ENCODE results near the gene VPS33B.
A peak's percentile ranks its signal among the peaks of the same experiment; 100 is the strongest.

Gene VPS33B

DNA sequence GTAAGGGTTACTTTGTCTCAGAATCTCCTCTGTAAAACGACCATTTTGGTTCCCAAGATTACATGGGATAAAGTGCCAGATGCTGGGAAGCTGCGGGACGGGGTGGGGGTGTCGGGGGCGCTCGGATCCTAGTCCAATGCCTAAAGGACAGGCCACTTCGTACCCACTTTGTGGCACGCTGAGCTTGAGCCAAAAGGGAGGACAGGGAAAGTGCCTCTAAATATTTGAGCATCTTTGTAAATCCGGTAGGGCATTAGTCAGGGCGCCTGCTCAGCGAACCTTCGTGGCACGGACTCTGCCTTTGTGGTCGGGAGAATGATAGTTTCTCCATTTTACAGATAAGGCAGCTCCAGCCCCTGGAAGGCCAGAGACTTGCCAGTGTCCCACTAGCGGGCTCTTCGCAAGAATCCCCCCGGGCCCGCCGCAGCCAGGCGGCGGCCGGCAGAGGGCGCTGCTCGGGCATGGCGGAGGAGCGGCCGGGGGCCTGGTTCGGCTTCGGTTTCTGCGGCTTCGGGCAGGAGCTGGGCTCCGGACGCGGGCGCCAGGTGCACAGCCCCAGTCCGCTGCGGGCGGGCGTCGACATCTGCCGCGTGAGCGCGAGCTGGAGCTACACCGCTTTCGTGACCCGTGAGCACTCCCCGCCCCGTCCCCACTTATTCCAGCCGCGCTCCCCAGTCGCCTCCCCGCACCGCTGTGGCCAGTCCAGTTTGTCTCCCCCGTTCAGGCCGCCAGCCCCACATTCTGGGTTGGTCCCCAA lies 65.9 kb downstream of the VPS33B start:
- Mint-ChIP-seq H3K27ac (peak overlapping the region; percentile 88), H3K9me3 (no peaks in the 10 kb centered on the region), H3K36me3 (ENCODE audit: low read depth) (peaks cover 53% of the 10 kb centered on the region), H3K4me3 (peak overlapping the region; percentile 90), H3K27me3 (ENCODE audit: low read depth) (no peaks in the 10 kb centered on the region), H3K4me1 (ENCODE audit: low read depth) (peaks cover 8% of the 10 kb centered on the region)
- DNase-seq (ENCODE audit: low spot score) = peak; percentile 35

DNA sequence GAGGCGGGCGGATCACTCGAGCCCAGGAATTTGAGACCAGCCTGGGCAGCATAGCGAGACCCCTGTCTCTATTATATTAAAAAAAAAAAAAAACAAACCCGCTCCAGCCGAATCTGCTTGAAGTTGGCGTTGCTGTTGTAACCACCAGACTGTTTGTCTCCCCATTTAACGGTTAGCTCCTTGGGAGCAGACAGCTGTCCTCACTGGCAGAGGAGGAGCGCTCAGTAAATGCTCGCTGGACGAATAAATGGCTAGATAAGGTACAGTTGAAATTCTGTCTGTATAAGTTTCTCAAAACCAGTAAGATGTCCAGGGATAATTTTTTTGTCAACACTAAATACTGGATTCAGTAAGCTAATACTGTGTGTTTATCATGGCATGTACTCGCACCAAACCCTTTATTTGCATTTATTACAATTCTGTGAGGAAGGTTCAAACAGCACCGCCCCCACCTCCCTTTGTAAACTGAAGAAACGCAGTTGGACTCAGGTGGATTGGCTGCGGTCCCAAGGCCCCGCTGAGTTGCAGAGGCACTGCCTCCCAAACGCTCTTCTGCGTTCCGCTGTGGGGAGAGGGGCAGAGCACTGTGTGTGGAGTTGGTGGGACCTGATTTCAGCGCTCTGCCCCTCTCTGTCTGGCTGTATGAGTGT lies 66.6 kb downstream of the VPS33B start:
- no peaks in the 10 kb centered on the region for H3K9me3 Mint-ChIP-seq
- H3K27ac Mint-ChIP-seq = peak overlapping the region; percentile 97
- peak overlapping the region; percentile 90 for H3K4me3 Mint-ChIP-seq
- no peak for DNase-seq (ENCODE audit: low spot score)
- H3K36me3 Mint-ChIP-seq (ENCODE audit: low read depth) = peaks cover 49% of the 10 kb centered on the region
- peaks cover 4% of the 10 kb centered on the region for H3K4me1 Mint-ChIP-seq (ENCODE audit: low read depth)
- H3K27me3 Mint-ChIP-seq (ENCODE audit: low read depth) = no peaks in the 10 kb centered on the region

DNA sequence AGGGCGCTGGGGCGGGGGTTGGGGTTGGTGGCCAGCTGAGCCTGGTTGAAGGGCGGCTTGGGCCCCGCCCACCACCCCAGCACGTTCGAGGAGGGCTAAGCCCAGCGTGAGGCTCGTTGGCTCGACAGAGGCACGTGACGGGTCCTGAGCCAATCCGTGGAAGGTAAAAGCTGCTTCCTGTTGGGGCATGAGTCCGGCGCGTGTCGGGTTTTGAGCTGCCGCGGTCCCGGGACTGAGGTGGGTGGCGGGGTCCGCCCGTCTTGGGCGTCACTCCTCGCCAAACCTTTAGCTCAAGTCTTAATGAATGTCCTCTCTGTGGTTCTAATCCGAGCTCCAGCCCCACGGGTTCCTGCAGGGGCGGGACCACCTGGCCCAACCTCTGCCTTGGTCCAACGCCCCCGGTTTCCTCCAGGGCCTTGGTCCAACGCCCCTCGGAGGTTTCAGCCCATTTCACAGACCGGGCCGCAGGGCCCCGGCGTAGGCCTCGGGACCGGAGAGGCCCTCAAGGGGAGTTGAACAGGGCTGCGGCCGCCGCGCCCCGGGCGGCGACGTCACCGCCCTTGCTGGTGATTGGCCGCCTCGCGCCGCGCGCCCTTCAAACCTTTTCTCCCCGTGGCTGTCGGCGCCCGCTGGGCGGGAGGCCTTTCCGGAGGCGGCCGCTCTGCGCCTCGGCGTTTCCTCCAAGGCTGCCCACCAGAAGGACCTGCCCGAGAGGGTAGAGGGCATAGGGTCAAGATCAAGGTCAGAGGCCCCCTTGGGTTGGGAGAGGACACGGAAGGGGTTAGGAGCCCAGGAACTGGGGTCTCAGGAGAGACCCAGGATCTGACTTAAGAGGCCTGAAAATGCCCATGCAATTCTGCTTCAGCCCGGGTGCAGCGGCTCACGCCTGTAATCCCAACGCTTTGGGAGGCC lies 67.4 kb downstream of the VPS33B start, which contains the start of gene RCCD1:
RCCD1 (plus strand) TSS at position 173 of the 912 bp plus-strand sequence. CDS start 1,851 bp downstream, outside the sequence.
- Mint-ChIP-seq H3K4me3 (peak within 1 kb of the TSS; percentile 90), H3K27ac (peak within 1 kb of the TSS; percentile 97), H3K4me1 (ENCODE audit: low read depth) (peaks cover 4% of the 10 kb centered on the region), H3K27me3 (ENCODE audit: low read depth) (no peaks in the 10 kb centered on the region), H3K36me3 (ENCODE audit: low read depth) (peaks cover 43% of the 10 kb centered on the region), H3K9me3 (no peaks in the 10 kb centered on the region)
- peak; percentile 94 for DNase-seq (ENCODE audit: low spot score)

DNA sequence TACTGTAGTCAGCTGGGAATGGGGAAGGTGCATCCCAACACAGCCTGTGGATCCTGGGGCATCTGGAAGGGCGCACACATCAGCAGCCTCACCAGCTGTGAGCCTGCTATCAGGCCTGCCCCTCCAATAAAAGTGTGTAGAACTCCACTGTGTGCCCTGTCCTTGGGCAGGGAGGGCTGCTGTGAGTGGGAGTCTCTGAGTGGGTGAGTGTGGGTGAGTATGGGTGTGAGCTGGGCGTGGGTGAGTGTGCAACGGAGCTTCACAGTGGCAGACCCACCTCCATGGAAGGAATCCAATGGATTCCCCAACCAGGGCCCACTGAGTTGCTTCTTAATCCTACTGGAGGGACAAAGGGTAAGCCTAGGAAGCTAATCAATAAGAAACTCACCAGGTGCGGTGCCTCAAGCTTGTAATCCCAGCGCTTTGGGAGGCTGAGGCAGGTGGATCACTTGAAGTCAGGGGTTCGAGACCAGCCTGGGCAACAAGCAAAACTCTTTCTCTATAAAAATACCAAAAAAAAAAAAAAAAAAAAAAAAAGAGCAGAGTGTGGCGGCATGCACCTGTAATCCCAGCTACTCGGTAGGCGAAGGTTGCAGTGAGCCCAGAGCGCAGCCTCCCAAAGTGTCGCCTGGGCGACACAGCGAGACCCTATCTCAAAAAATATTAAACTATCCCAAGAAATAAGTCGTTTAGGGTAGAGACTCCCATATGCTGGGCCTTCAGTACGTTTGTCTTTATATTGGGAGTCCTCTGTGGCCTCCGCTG lies 68.3 kb downstream of the VPS33B start:
- Mint-ChIP-seq H3K4me1 (ENCODE audit: low read depth) (peaks cover 4% of the 10 kb centered on the region), H3K36me3 (ENCODE audit: low read depth) (peaks cover 41% of the 10 kb centered on the region), H3K9me3 (no peaks in the 10 kb centered on the region), H3K4me3 (peak overlapping the region; percentile 90), H3K27ac (peak overlapping the region; percentile 97), H3K27me3 (ENCODE audit: low read depth) (no peaks in the 10 kb centered on the region)
- no peak for DNase-seq (ENCODE audit: low spot score)

DNA sequence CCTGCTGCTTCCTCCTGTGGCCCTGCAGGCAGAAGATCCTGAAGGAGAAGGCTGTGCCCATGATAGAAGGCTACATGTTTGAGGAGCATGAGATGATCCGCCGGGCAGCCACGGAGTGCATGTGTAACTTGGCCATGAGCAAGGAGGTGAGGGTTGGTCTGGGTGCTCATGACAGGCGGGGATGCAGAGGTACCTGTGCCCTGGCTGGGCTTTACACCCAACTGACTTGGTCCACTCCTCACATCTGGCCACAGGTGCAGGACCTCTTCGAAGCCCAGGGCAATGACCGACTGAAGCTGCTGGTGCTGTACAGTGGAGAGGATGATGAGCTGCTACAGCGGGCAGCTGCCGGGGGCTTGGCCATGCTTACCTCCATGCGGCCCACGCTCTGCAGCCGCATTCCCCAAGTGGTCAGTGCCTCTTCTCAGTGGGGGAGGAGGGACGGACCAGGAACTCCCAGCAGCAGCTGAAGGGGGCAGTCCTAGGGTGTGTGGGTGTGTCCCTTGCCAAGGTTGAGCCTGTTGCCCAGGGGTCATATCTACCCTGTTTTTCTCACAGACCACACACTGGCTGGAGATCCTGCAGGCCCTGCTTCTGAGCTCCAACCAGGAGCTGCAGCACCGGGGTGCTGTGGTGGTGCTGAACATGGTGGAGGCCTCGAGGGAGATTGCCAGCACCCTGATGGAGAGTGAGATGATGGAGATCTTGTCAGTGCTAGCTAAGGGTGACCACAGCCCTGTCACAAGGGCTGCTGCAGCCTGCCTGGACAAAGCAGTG lies 69.3 kb downstream of the VPS33B start:
- Mint-ChIP-seq H3K36me3 (ENCODE audit: low read depth) (peaks cover 47% of the 10 kb centered on the region), H3K4me3 (peak overlapping the region; percentile 22), H3K27ac (peak overlapping the region; percentile 45), H3K27me3 (ENCODE audit: low read depth) (no peaks in the 10 kb centered on the region), H3K4me1 (ENCODE audit: low read depth) (peaks cover 4% of the 10 kb centered on the region), H3K9me3 (no peaks in the 10 kb centered on the region)
- DNase-seq (ENCODE audit: low spot score) = no peak

DNA sequence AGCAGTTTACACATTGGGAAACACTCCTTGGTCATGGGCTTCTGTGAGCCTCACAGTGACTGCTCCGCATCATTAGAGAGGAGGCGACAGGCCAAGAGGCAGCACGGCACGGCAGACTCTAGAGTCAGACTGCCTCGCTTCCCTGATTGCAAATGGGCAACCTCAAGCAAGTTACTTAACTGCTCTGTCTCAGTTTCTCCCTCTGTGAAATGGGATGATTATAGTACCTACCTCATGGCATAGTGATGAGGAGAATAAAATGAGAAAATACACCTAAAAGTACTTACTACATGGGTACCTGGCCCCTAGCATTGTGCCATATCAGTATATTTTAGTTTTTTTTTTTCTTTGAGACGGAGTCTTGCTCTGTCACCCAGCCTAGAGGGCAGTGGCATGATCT lies 71.7 kb downstream of the VPS33B start:
- Mint-ChIP-seq H3K9me3 (no peaks in the 10 kb centered on the region), H3K27me3 (ENCODE audit: low read depth) (no peaks in the 10 kb centered on the region), H3K27ac (no peak overlapping the region), H3K36me3 (ENCODE audit: low read depth) (peaks cover 50% of the 10 kb centered on the region), H3K4me1 (ENCODE audit: low read depth) (peaks cover 2% of the 10 kb centered on the region), H3K4me3 (no peak overlapping the region)
- DNase-seq (ENCODE audit: low spot score) = no peak

DNA sequence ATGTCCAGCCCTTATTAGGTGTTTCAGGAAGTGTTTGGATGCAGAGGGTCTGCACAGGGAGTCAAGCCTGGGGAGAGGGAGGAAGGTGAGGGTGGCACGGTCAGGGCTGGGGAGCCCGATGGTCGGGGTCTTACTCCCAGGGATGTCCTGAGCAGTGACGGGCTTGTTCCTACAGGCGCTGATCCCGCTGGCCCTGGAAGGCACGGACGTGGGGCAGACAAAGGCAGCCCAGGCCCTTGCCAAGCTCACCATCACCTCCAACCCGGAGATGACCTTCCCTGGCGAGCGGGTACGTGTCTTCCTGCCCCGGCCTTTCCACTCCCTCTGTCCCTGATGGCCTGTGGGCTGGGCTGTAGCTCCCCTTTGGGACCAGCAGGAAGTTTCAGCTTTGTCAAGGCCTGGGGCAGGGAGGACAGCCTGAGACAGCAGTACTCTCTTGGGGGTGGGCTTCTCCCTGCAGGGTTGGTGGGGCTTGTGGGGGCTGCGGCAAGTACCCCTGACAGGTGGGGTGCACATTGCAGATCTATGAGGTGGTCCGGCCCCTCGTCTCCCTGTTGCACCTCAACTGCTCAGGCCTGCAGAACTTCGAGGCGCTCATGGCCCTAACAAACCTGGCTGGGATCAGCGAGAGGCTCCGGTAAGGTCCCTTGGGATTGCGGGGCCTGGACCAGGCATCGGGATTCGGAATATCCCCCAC lies 72.3 kb downstream of the VPS33B start:
- Mint-ChIP-seq H3K9me3 (no peaks in the 10 kb centered on the region), H3K4me1 (ENCODE audit: low read depth) (peaks cover 2% of the 10 kb centered on the region), H3K27ac (no peak overlapping the region), H3K27me3 (ENCODE audit: low read depth) (no peaks in the 10 kb centered on the region), H3K4me3 (no peak overlapping the region), H3K36me3 (ENCODE audit: low read depth) (peaks cover 49% of the 10 kb centered on the region)
- DNase-seq (ENCODE audit: low spot score) = no peak

Measured in T-helper 2 cell treated with Interferon-gamma antibody and Interleukin-4, amounts not matched to agents 5 μg/mL and 100 μg/mL, for 36 hours (primary cell).